Epithelial cell of esophagus (primary cell): ENCODE results near the gene PTPRN2.

Source experiments
- DNase-seq: peaks from one replicate; pipeline ENCODE4 v3.0.0; 2010; ENCODE audit warnings: low read depth
- H3K4me3 ChIP-seq: 2 replicates; pipeline ENCODE4 v1.5.1; 2011; ENCODE audit warnings: mild to moderate bottlenecking, low read length, control low read depth
- TF ChIP-seq, protein P1 (sequence below): IDR thresholded peaks from 2 replicates; pipeline ENCODE4 v1.5.1; 2011; ENCODE audit warnings: low read depth, mild to moderate bottlenecking, low read length, control low read depth, inconsistent platforms; ENCODE audit not compliant: insufficient read depth; ENCODE audit errors: missing control alignments

Gene PTPRN2

DNA sequence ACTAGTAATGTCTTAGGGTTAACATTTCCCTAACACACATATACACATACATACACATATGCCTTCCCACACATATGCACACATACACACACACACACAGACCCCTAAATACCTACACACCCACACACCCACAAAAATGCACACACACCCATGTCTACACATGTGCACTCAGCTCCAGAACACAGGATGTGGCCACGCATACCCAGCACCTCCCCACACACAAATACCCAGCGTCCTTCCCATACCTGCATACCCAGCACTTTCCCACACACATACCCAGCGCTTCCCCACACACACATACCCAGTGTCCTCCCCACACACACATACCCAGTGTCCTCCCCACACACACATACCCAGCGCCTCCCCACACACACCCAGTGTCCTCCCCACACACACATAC lies 715.9 kb downstream of the PTPRN2 start:
- no peak for DNase-seq
- no peak overlapping the region for H3K4me3 ChIP-seq
- TF ChIP-seq, protein P1, sequence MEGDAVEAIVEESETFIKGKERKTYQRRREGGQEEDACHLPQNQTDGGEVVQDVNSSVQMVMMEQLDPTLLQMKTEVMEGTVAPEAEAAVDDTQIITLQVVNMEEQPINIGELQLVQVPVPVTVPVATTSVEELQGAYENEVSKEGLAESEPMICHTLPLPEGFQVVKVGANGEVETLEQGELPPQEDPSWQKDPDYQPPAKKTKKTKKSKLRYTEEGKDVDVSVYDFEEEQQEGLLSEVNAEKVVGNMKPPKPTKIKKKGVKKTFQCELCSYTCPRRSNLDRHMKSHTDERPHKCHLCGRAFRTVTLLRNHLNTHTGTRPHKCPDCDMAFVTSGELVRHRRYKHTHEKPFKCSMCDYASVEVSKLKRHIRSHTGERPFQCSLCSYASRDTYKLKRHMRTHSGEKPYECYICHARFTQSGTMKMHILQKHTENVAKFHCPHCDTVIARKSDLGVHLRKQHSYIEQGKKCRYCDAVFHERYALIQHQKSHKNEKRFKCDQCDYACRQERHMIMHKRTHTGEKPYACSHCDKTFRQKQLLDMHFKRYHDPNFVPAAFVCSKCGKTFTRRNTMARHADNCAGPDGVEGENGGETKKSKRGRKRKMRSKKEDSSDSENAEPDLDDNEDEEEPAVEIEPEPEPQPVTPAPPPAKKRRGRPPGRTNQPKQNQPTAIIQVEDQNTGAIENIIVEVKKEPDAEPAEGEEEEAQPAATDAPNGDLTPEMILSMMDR = no peak

DNA sequence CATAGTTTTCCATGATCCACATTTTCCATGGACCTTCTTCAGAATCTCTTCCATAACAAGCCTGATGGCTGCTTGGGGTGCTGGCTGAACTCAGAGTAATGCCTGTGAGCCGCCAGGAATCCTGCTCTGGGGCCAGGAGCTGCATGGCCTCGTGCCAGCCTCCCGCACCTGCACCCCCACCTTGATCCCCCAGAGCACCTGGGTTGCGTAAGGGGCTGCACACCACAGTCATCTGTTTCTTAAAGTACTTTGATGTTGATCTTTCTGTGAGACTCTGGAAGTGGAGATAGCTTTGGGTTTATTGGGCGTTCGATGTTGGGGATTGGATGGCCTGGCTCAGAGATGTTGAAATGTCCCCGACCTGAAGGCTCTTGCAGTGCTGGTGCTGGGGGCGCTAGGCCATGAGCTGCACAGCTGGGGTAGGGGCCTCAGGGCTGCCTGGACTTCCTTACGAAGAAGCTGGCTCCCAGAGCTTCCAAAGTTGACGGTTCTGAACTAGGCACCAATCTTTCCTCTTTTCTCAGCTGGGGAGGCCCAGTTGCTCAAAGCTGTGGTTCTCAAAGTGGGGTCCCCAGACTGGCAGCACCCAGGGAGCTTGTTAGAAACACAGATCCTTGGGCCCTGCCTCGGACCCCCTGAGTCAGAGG lies 716.9 kb downstream of the PTPRN2 start:
- no peak for DNase-seq
- no peak overlapping the region for H3K4me3 ChIP-seq
- TF ChIP-seq, protein P1 = no peak

DNA sequence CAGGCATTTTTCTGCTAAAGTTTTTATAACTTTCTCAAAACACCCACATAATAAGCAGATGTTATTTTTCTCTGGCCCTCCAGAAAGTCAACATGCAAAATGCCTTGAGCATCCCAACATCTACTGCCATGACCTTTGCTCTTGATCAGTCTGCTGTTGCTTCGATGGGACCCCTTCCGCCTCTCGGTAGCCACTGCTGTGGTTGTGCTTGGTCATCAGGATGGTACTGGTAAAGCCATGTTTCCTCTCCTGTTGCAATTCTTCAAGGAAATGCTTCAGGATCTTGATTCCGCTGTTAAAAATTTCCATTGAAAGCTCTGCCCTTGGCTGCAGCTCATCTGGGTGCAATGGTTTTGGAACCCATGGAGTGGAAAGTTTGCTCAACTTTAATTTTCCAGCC lies 717.8 kb downstream of the PTPRN2 start:
- no peak overlapping the region for H3K4me3 ChIP-seq
- TF ChIP-seq, protein P1 = no peak
- DNase-seq = no peak

DNA sequence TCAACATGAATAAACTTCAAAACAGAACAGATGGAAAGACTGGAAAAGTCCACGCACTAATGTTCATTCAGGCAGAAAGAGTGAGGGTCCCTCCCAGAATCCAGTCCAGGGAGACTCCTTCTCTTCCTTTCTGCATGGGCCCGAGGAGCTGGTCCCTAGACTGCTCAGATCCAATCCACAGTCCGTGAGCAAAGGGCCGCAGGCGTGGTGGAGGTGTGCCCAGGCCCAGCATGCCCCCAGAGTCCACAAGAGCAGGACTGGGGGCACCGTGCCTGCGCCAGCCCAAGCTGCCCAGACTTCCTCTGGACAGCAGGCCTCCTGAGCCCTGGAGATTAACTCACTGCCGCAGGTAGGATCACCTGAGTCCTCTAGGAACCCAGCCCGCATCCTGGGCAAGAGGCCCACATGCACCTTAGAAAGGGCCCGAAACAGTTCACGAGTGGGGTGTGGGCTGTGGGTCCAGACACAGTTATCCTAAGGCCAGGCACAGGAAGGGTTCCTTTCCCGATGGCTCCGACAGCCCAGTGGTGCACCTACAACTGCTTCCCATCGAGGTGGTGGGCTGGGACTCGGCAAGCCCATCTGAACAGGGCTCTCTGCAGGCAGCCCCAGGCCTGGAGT lies 719.8 kb downstream of the PTPRN2 start:
- DNase-seq = no peak
- TF ChIP-seq, protein P1 = no peak
- no peak overlapping the region for H3K4me3 ChIP-seq

DNA sequence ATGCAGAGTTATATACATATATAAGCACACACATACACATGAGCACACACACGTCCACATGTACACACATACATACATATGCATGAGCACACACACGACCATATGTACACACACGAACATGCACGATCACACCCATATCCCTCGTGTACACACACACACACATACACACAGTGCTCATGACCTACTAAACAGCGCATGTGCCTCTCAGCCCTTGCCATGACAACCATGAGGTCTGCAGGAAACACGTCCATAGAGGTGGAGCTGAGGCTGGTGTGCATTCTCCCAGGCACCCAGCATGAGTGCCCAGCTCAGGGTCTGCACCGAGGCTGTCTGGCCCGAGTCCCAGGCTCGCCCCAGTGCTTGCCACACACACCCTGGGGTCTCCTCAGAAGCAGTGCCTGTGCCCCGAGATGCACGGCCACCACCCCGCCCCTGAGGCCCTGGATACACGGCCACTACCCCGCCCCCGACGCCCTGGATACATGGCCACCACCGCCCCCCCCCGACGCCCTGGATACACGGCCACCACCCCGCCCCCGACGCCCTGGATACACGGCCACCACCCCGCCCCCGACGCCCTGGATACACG lies 721.2 kb downstream of the PTPRN2 start:
- TF ChIP-seq, protein P1 = no peak

DNA sequence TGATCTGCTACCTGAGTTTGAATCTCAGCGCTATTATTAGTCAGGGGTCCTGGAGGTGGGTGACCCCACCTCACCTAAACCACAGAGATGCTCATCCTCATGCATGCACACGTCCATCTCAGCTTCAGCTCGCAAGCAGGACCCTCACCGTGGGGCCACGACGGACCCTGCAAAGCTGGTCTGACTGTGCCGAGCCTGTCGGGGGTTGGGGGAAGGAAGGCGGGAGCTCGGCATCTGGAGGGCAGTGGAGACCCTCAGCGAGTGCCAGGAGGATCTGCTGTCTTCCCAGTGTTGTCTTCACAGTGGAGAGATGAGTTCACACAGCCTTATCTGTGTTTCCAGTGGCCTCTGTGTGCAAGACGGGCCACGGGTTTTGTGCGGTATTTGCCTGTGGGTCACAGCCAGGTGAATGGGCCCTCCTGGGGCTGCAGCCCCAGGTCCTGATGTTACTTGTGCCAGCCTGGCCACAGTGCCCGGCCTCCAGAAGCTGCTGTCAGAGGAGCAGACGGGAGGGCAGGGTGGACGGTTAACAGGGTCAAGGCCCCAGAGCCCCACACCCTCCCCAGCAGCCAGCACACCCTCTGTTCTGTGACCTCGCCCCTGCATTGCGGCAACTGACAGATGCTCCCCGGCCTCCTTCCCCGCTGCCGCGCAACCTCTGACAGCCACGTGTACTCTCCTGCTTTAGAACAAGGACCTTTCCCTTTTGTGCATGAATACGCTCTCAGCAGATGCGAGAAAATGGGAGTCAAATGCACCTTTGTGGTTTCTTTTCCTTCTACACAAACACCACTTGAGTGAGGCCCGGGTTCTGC lies 722.1 kb downstream of the PTPRN2 start:
- no peak overlapping the region for H3K4me3 ChIP-seq
- TF ChIP-seq, protein P1 = no peak
- DNase-seq = no peak

More for the DNA sequence above, 721.2 kb downstream of the PTPRN2 start:
- H3K4me3 ChIP-seq = no peak overlapping the region
- DNase-seq = no peak
